NCI-H146 treated with DMSO at 0.1 percent for 48 hours (cell line): ENCODE data around the gene UNC93B1.

ENCODE experiments used
- DNase-seq: peaks from one replicate; lab custom pipeline; 2025; ENCODE audit not compliant: unreplicated experiment; lab: John Stamatoyannopoulos, UW

UNC93B1 gene

GRCh38 chr11:68025047-68025446 lies 21.1 kb upstream of the UNC93B1 start:
- DNase-seq = no peak

DNA sequence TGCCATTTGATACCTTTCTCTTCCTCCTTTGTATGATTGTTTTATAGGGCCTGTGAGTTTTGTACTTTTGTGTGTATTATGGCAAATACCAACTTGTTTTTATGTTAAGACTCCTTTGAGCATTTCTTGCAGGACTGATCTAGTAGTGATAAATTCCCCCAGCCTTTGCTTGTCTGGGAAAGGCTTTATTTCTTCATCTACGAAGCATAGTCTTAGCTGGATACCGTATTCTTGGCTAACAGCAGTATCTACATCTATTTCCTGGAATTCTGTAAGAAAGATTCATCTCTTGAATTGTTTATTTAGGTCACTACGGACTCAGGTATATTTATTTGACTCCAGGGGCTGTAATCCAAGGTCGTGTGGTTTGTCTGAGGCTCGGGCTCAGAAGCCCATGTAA lies 20.6 kb upstream of the UNC93B1 start:
- no peak for DNase-seq

DNA sequence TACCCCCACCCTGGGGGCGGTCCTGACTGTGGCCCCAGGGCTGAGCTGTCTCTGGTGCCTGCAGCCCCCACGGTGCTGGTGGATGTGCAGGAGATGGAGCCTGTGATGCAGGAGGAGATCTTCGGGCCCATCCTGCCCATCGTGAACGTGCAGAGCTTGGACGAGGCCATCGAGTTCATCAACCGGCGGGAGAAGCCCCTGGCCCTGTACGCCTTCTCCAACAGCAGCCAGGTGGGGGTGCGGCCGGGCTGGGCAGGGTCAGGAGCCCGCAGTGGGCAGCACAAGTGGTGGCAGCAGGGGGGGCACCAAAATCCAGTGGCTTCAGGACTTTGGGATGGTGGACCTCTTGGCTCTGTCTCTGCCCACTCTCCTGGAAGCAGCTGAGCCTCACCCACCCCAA lies 18.6 kb upstream of the UNC93B1 start:
- no peak for DNase-seq

- no peak for DNase-seq
These were observed 17.4 kb upstream of the UNC93B1 start for GRCh38 chr11:68021167-68021787.

DNA sequence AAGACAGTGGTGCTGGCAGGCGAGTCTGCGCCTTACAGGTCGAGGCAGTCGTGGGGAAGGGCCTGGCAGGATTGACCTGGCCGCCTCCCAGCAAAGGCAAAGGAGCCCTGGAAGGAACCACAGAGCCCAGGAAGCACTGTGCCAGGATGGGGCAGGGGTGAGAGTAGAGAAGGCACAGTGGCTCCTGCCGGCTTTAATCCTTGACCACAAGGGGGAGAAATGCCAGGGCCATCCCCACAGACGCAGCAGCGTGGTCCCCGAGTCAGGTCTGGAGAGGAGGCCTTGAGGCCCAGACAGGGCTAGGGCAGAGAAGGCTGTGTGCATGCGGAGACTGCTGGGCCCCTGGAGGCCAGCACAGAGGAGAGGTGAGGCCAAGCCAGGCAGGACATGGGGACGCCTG lies 16.7 kb upstream of the UNC93B1 start:
- no peak for DNase-seq

GRCh38 chr11:68019486-68019885 lies 15.6 kb upstream of the UNC93B1 start:
- no peak for DNase-seq

DNA sequence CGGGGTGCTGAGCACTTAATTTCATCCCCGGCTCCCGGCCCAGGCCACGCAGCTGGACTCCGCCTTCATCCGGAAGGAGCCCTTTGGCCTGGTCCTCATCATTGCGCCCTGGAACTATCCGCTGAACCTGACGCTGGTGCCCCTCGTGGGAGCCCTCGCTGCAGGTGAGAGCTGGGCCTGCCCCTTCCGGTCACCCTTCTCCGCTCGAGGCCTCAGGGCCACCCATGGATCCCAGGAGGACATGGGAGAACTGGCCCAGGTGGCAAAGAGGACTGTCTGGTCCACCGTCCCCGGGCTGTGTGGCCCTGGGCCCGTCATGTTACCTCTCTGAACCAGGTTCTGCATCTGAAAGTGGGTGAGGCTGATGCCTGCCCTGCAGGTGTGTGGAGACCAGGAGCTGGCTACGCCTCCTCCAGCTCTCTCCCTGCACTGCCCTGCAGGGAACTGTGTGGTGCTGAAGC lies 14.9 kb upstream of the UNC93B1 start:
- no peak for DNase-seq

GRCh38 chr11:68017980-68018729 lies 14.3 kb upstream of the UNC93B1 start:
- DNase-seq = no peak

DNA sequence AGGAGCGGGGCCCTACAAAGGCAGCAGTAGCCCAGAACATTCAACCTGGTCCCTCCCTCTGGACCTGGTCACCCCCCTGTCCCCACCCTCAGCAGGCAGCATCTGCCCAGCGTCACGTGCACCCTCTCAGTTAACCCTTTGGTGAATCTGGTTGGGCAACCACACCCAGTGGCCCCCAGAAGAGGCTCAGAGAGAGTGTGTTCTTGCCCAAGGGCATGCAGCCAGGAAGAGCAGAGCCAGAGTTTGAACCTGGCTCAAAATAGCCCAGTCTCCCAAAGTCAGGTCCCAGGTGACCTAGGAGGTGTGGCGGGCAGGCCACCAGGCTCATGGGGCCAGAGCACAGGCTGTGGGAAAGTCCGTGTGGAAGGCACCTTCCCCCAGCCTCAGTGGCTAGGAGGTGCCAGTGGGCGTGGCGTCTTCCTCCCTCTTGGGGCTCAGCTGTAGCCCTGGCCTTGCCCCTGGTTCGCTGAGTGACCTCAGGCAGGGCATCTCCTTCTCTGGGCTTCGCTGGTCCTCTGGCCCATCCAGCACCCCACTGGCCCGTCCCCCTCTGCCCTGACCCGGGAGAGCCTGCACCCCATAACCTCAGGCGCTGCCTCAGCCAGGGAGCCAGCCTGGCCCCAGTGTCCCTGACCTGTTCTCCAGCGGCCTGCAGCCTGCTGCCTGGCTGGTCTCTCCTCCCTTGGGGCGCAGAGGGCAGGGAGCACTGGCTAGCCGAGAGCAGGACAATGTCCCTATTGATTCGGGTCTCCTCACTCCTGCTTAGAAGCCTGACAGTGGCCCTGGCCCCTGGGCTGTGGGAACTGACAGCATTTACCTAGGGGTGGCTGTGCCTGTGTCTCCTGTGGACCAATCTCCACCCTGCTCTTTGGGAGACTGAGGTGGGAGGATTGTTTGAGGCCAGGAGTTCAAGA lies 13.3 kb upstream of the UNC93B1 start:
- DNase-seq = no peak

GRCh38 chr11:68016161-68016903 lies 12.4 kb upstream of the UNC93B1 start:
- DNase-seq = no peak

GRCh38 chr11:68015467-68015866 lies 11.6 kb upstream of the UNC93B1 start:
- no peak for DNase-seq

- no peak for DNase-seq
These were observed 11.1 kb upstream of the UNC93B1 start for GRCh38 chr11:68014947-68015447.

GRCh38 chr11:68014157-68014946 lies 10.5 kb upstream of the UNC93B1 start:
- DNase-seq = no peak

DNA sequence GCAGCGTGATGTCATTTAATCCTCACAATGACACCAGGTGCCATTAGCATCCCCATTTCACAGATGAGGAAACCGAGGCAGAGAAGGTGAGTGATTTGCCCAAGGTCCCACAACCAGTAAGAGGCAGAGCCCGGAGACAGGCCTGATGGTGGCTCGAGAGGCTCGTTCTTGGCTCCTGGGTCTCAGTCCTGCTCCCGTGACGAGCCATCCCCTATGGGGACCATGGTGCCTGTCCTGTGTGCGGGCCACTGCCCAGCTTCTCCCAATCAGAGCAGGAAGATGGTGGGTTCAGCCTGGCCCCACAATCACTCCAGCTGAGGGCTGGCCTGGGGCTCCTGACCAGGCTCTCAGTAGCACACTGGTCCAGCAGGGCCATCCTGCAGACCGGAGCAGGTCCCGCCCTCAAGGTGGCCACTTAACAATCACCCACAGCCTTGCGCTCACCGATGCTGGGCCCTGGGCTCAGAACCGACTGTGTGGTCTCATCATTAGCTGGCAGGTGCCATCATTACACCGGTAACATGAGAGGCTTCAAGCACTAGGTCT lies 9.8 kb upstream of the UNC93B1 start:
- no peak for DNase-seq

DNA sequence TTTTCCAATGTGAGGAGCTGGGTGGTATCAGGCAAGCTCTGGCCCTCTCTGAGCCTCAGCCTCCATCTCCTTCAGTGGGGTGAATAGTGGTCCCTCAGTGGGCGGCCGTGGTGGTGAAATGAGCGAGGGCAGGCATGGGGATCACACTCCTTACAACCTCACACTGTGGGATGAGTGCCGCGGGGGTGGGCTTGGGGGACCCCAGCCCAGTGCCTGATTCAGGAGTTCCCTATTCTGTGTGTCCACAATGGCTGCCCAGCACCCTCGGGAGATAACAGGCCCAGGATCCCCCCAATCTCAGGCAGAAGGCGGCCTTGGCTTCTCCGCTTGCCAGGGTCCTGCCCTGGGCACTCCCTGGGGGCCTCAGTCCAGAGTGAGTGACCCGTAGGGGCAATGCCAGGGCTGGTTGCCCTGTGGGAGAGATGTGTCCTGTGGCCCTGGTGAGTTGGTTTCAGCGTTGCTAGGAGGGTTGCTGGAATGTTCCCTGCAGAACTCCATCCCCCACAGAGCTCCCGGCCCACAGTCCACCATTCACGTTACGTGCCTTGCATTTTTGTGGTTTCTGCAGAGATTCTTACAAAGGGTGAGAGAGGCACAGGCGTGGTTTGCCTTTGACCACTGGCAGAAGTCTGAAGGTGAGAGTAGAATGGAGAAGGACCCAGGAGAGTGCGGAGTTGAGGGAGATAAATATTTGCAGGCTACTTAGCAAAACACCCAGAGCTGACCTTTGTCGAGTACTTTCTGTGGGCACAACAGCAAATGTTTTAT lies 9.1 kb upstream of the UNC93B1 start:
- DNase-seq = no peak

DNA sequence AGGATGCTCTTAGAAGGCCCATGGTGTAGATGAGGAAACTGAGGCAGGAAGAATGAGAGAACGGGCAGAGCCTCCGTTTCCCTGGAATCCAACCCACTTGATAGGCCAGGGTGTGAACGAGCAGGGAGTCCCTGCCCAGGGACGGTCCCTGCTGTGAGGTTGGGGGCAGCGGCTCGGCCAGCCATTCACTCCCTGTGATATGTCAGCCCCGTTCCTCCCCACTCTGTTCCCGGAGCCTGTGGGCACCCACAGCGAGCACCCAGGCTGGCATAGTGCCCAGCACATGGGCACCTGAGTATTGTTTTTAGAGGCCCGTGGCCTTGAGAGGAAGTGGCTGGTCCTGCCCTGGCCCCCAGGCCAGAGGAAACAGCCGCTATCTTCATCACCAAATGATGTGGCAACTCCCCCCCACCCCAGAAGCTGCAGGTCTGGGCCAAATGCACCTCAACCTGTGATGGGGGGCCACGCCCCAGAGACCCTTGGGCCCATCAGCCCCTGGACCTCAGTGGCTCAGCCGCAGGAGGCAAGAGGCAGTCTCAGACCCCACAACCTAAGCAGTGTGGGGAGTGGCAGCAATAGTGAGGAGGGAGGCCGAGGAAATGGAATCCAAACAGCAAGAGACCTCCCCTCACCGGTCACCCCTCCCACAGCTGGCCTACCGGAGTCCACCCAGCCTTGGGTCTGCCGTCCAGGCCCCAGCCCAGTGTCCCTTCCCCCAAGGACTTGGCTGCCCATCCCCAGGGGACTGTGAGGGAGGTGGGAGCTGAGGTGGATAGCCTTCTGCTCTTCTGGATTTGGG lies 8.3 kb upstream of the UNC93B1 start:
- DNase-seq = no peak

DNA sequence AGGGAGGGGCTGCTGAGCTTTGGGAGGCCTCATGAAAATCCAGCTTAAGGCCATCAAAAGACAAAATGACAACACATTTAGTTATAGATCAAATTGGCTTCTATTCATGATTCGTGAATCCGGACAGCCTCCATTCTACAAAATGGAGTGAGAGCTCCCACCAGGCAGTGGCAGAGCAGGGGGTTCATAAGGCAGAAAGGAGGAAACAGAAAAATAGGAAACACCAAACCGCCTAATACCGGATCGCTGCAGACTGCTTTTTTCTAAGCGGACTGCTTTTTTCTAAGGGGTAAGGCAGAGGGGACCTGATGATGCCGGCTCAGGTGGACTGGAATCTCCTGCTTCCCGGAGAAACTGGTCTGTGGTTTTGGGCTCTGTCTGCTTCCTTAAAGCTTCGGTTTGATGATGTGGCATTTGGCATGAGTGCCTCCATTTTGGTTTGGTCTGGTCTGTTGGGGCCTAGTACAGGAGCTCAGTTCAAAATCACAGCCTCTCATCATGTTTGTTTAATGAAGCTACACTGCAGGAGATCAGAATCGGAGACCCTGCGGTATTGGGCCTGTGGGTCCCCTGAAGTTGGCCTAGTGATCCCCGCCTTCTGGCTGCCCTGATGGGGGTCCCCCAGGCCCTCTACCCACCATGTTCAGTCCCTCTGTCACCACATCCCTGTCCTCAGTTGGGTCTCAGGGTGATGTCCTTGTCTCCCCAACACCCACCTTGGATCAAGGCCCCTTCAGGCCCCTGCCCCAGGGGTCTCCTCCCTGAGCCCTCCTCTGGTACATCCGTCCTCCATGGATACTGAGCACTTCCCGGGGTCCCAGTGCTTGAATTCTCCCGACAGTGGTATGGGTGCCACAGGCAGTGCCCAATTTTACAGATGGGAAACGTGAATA lies 7.4 kb upstream of the UNC93B1 start:
- DNase-seq = no peak
